Pancreas (tissue), 10 donors: ENCODE data around the gene ZFAND3. TPM values are rescaled to one million over a fixed set of nuclear protein-coding genes. Genes with fewer than 3 reads are reported as not detected.
"Not testable (repeated sequence)": the region's sequence is repeated elsewhere in the genome, so short reads cannot be mapped to it uniquely, and the experiment has no call there.

Source experiments
- ATAC-seq, 4 donors: fragments of 200-7000 bp; cut with Tn5 transposase; one replicate each; pipeline versions ENCODE4 v1.8.0 to v1.9.1; 2020; ENCODE audit warnings: mild to moderate bottlenecking in 4 of 4, moderate library complexity in 4 of 4
- DNase-seq, 6 donors: peaks; one replicate each; pipeline ENCODE4 v3.0.0-alpha.2; 2020
- FAIRE-seq: peaks from 2 replicates; lab custom pipeline; 2012; peaks lifted over from hg19 to GRCh38; lab: Jason Lieb, UNC
- H3K27ac ChIP-seq, 4 donors: fragments of 200-600 bp; sonication (generic); 1 replicate in 3 of 4; 2 replicates in 1 of 4; pipeline versions ENCODE4 v1.5.0 to v1.8.0; 2020
- H3K27me3 ChIP-seq, 4 donors: fragments of 200-600 bp; one replicate each; pipeline ENCODE4 v1.8.0; 2021
- H3K36me3 ChIP-seq, 3 donors: fragments of 200-600 bp; sonication (generic) in 1 of 3; one replicate each; pipeline versions ENCODE4 v1.5.0 to v1.8.0; 2020 to 2021
- H3K4me1 ChIP-seq, 3 donors: fragments of 200-600 bp; one replicate each; pipeline ENCODE4 v1.8.0; 2021
- H3K4me3 ChIP-seq, 4 donors: fragments of 200-600 bp; sonication (generic) in 2 of 4; one replicate each; pipeline versions ENCODE4 v1.5.0 to v1.8.0; 2020 to 2021
- H3K9me3 ChIP-seq, 4 donors: fragments of 200-600 bp; one replicate each; pipeline ENCODE4 v1.8.0; 2021
- CTCF ChIP-seq, 4 donors: fragments of 200-600 bp; sonication (generic) in 3 of 4; IDR thresholded peaks; one replicate each; pipeline versions ENCODE4 v1.5.0 to v1.8.0; 2021; ENCODE audit warnings: antibody characterized with exemption in 4 of 4
- WGBS, 2 donors: extraction: QIAGEN DNeasy Blood & Tissue Kit; methylation state at CpG; one replicate each; pipeline ENCODE4 v1.1.7; 2013; 5-methylcytosine and 5-hydroxymethylcytosine counted together
- intact Hi-C, 3 donors: fragments of 100-400 bp; cut with DNase I; formaldehyde crosslinking; loops; one replicate each; pipeline versions ENCODE4 v1.11.1 to v1.14.2; 2022
- polyA plus RNA-seq, 2 donors: library from polyadenylated mRNA; stranded (reverse); fragments of 200-250 nt; gene quantifications; one replicate each; pipeline ENCODE4 v1.2.3, GENCODE V29; 2013
- total RNA-seq, 6 donors: library from RNA; stranded (reverse); fragmentation: NEBNext Ultra II Directional in 4 of 6; extraction: Animal tissue kit (Norgen Biotek cat#: 25700) in 4 of 6; gene quantifications; one replicate each; pipeline versions ENCODE4 v1.2.1 to v1.2.4, GENCODE V29; 2021 to 2023
- donor health status: healthy with polysubstance abuse.
- donor health status: DM: no; HTN: no; CAD: no; lungs with moderate emphysema.
- donor health status: DM: no; HTN: no; CAD: no.
- donor health status: control.
- donor health status: control.
- donor health status: Bipolar disorder and iron deficiency.
- donor health status: DM: yes; HTN: yes; CAD: no.
- donor health status: DM: no; HTN: no; CAD: no.
- donor health status: DM: no; HTN: no; CAD: no.
- donor health status: DM: yes; HTN: yes; CAD: no.

Gene ZFAND3
- total and polyA plus RNA-seq, 8 donors: 13.1 to 49.8 (median 31.8) TPM

- intact Hi-C loops: no loop called here
- Histone ChIP-seq H3K4me3 (no peak overlapping the region), H3K27ac (no peak overlapping the region), H3K27me3 (no peaks in the 10 kb centered on the region), H3K9me3 (no peaks in the 10 kb centered on the region), H3K36me3 (no peaks in the 10 kb centered on the region), H3K4me1 (no peaks in the 10 kb centered on the region)
- ATAC-seq (no peak), DNase-seq (no peak), FAIRE-seq (no peak)
- no peak for TF ChIP-seq CTCF (IDR thresholded peaks at IDR 0.05)
- WGBS, 2 donors: 77 to 80% methylated on average over 6 of the region's 6 CpGs
Measured at GRCh38 chr6:38045701-38046305, 226.3 kb downstream of the ZFAND3 start.

- H3K27ac ChIP-seq: no peak overlapping the region
- no peak overlapping the region for H3K4me3 ChIP-seq
- intact Hi-C loops: no loop called here
- no peaks in the 10 kb centered on the region for H3K4me1 ChIP-seq
- DNase-seq: no peak
- no peaks in the 10 kb centered on the region for H3K9me3 ChIP-seq
- H3K27me3 ChIP-seq: no peaks in the 10 kb centered on the region
- WGBS, 2 donors: 86 to 90% methylated on average over 4 of the region's 4 CpGs
- no peaks in the 10 kb centered on the region for H3K36me3 ChIP-seq
- no peak for FAIRE-seq
- no peak for ATAC-seq
- no peak for TF ChIP-seq CTCF (IDR thresholded peaks at IDR 0.05)
Measured at GRCh38 chr6:38047562-38047961, 228.0 kb downstream of the ZFAND3 start.

GRCh38 chr6:38049861-38050397 is 230.4 kb downstream of the ZFAND3 start:
- H3K4me3 ChIP-seq, FAIRE-seq, ATAC-seq, intact Hi-C loops, H3K9me3 ChIP-seq, H3K4me1 ChIP-seq, DNase-seq, H3K27ac ChIP-seq, H3K36me3 ChIP-seq, H3K27me3 ChIP-seq: not testable (repeated sequence)
- 92 to 97% methylated on average over 9 of the region's 9 CpGs for WGBS, 2 donors

GRCh38 chr6:38051819-38052434 is 232.4 kb downstream of the ZFAND3 start:
- H3K27me3 ChIP-seq: no peaks in the 10 kb centered on the region
- 89 to 90% methylated on average over 1 of the region's 1 CpG for WGBS, 2 donors
- no peak overlapping the region for H3K4me3 ChIP-seq
- DNase-seq (no peak), FAIRE-seq (no peak), ATAC-seq (no peak)
- H3K4me1 ChIP-seq: no peaks in the 10 kb centered on the region
- TF ChIP-seq CTCF (IDR thresholded peaks at IDR 0.05): no peak
- H3K9me3 ChIP-seq: no peaks in the 10 kb centered on the region
- no peaks in the 10 kb centered on the region for H3K36me3 ChIP-seq
- intact Hi-C loops: no loop called here
- H3K27ac ChIP-seq: no peak overlapping the region

- Histone ChIP-seq H3K27me3 (no peaks in the 10 kb centered on the region), H3K4me3 (no peak overlapping the region), H3K36me3 (no peaks in the 10 kb centered on the region), H3K9me3 (no peaks in the 10 kb centered on the region), H3K4me1 (no peaks in the 10 kb centered on the region), H3K27ac (no peak overlapping the region)
- 85 to 86% methylated on average over 4 of the region's 4 CpGs for WGBS, 2 donors
- intact Hi-C loops: no loop called here
- TF ChIP-seq CTCF (IDR thresholded peaks at IDR 0.05): no peak
- no peak for DNase-seq
- ATAC-seq: no peak
- FAIRE-seq: no peak
Measured at GRCh38 chr6:38054527-38055202, 235.1 kb downstream of the ZFAND3 start.
